HFF-Myc (cell line): ENCODE measurements around the gene HMCES.
"Not testable (repeated sequence)": the region's sequence is repeated elsewhere in the genome, so short reads cannot be mapped to it uniquely, and the experiment has no call there.

Experiments
- DNase-seq: peaks from one replicate; pipeline ENCODE4 v3.0.0-alpha.2; 2011; ENCODE audit warnings: low read depth; ENCODE audit errors: extremely low read depth
- H3K4me3 ChIP-seq: replicated peaks from 2 replicates; pipeline ENCODE4 v1.5.1; 2011; ENCODE audit warnings: low read depth, mild to moderate bottlenecking, control low read depth, low read length
- CTCF ChIP-seq: IDR thresholded peaks from 2 replicates; pipeline ENCODE4 v1.5.1; 2012; ENCODE audit warnings: mild to moderate bottlenecking, low read depth, low read length, control low read depth; ENCODE audit errors: missing control alignments

The HMCES gene

GRCh38 chr3:129257609-129258008, 21.1 kb upstream of the HMCES start:
- TF ChIP-seq CTCF = no peak
- no peak overlapping the region for H3K4me3 ChIP-seq
- no peak for DNase-seq

- no peak overlapping the region for H3K4me3 ChIP-seq
- no peak for DNase-seq
- TF ChIP-seq CTCF = no peak
Measured at GRCh38 chr3:129259612-129260477, 18.8 kb upstream of the HMCES start.

GRCh38 chr3:129260606-129261005, 18.1 kb upstream of the HMCES start:
- DNase-seq = no peak
- TF ChIP-seq CTCF = no peak
- no peak overlapping the region for H3K4me3 ChIP-seq

GRCh38 chr3:129261894-129262293, 16.8 kb upstream of the HMCES start:
- no peak for DNase-seq
- H3K4me3 ChIP-seq = no peak overlapping the region
- TF ChIP-seq CTCF = no peak

- no peak for TF ChIP-seq CTCF
- no peak overlapping the region for H3K4me3 ChIP-seq
- no peak for DNase-seq
Measured at GRCh38 chr3:129263161-129263910, 15.3 kb upstream of the HMCES start.

GRCh38 chr3:129264994-129265393, 13.7 kb upstream of the HMCES start:
- DNase-seq = not testable (repeated sequence)

GRCh38 chr3:129266651-129267050, 12.0 kb upstream of the HMCES start:
- DNase-seq = no peak
- TF ChIP-seq CTCF = no peak
- no peak overlapping the region for H3K4me3 ChIP-seq

More at GRCh38 chr3:129264994-129265393, 13.7 kb upstream of the HMCES start:
- H3K4me3 ChIP-seq = not testable (repeated sequence)
